NCI-H1694 treated with DMSO at 0.1 percent for 48 hours (cell line): ENCODE results near the gene PIF1.
A peak's percentile ranks its signal among the peaks of the same experiment; 100 is the strongest.
"Not testable (repeated sequence)": the region's sequence is repeated elsewhere in the genome, so short reads cannot be mapped to it uniquely, and the experiment has no call there.

Source experiments
- DNase-seq: peaks from one replicate; lab custom pipeline; 2025; lab: John Stamatoyannopoulos, UW

PIF1 gene

GRCh38 chr15:64847876-64848716 is 22.6 kb upstream of the PIF1 start:
- DNase-seq, result no peak

- no peak for DNase-seq
Measured at GRCh38 chr15:64847448-64847847, 22.0 kb upstream of the PIF1 start.

GRCh38 chr15:64847016-64847415 is 21.6 kb upstream of the PIF1 start:
- no peak for DNase-seq

GRCh38 chr15:64845831-64846595 is 20.6 kb upstream of the PIF1 start:
- DNase-seq, result no peak

- DNase-seq, result no peak
Measured at GRCh38 chr15:64845183-64845611, 19.8 kb upstream of the PIF1 start.

GRCh38 chr15:64844576-64845145 is 19.2 kb upstream of the PIF1 start:
- DNase-seq, result no peak

- DNase-seq, result no peak
Measured at GRCh38 chr15:64843991-64844390, 18.5 kb upstream of the PIF1 start.

GRCh38 chr15:64842986-64843561 is 17.6 kb upstream of the PIF1 start:
- DNase-seq, result no peak

- DNase-seq, result no peak
Measured at GRCh38 chr15:64842096-64842939, 16.9 kb upstream of the PIF1 start.

- peak; percentile 85 for DNase-seq
Measured at GRCh38 chr15:64841344-64842095, 16.1 kb upstream of the PIF1 start, which contains the start of gene PLEKHO2. Gene PLEKHO2, plus strand, starts transcription at chr15:64841915. Its CDS starts 102 bp downstream, at chr15:64842017.

- DNase-seq, result no peak
Measured at GRCh38 chr15:64841060-64841343, 15.6 kb upstream of the PIF1 start.

- DNase-seq, result no peak
Measured at GRCh38 chr15:64837502-64837901, 12.1 kb upstream of the PIF1 start.

GRCh38 chr15:64836023-64836536 is 10.6 kb upstream of the PIF1 start:
- DNase-seq, result no peak

- DNase-seq, result no peak
Measured at GRCh38 chr15:64833690-64834089, 8.2 kb upstream of the PIF1 start.

GRCh38 chr15:64828985-64829384 is 3.5 kb upstream of the PIF1 start:
- no peak for DNase-seq

GRCh38 chr15:64824929-64825430 is 467 bp downstream of the PIF1 start:
- no peak for DNase-seq

- DNase-seq, result no peak
Measured at GRCh38 chr15:64816452-64816851, 9.0 kb downstream of the PIF1 start.

GRCh38 chr15:64814965-64815364 is 10.5 kb downstream of the PIF1 start:
- not testable (repeated sequence) for DNase-seq

- DNase-seq, result not testable (repeated sequence)
Measured at GRCh38 chr15:64814283-64814682, 11.2 kb downstream of the PIF1 start.

GRCh38 chr15:64813075-64813474 is 12.4 kb downstream of the PIF1 start:
- no peak for DNase-seq
